ENCODE data around the gene JAKMIP3. TPM values are rescaled to one million over a fixed set of nuclear protein-coding genes. Genes with fewer than 3 reads are reported as not detected.

JAKMIP3 gene
- total RNA-seq, 1 experiment from 2014 or later: 0.51 TPM

DNA sequence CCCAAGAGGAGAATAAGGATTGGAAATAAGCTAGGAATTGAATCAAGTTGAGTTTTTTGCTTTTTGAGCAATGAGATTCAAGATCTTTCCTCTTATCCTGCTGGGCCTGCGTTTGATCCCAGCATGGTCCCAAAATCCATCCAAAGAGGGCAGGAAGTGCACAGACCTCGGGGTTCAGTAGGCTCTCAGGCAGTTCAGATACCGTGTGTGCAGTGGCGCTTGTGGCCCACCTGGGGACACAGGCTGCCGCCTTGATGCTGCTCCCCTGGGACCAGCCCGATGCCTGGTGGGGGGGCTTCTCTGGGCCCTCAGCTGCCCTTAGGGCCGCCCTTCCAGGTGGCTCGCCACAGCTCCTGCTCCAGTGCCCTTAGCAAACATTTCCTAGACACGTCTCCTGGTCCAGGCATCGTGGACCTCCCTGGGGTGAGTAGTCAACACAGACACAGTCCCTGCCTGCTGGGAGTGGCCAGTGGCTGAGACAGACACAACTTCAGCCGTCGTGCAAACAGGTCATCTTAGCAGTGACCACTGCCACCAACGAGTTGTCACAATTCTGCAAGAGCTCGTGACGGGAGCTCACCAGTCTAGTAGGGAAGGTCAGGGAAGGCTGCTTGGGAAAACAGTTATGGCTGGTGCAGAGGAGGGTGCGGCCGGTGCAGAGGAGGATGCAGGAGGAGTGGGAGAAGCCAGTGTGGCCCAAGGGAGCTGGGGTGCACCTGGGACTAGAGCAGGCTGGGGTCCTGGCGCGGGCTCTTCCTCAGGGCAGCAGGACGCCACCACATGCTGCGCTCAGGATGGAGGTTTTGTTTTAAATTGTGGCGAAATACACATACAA is 21.7 kb upstream of the JAKMIP3 start:
- DNase-seq (ENCODE audit: low read depth): no peak

DNA sequence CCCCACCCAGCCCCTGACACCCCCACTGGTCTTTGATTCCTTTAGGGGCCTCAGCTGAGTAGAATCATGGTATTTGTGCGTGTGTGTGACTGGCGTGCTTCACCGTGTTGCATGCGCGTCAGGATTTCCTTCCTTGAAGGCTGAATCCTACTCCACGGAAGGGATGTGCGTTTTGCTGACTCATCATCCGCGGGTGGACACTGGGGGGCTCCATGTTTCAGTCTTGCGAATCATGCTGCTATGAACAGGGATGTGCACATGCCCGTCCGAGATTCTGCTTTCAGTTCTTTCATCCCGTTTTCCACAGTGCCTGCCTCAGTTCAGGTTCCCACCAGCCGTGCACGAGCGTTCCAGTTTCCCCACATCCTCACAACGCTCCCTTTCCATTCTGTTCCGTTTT is 20.9 kb upstream of the JAKMIP3 start:
- no peak for DNase-seq (ENCODE audit: low read depth)

DNA sequence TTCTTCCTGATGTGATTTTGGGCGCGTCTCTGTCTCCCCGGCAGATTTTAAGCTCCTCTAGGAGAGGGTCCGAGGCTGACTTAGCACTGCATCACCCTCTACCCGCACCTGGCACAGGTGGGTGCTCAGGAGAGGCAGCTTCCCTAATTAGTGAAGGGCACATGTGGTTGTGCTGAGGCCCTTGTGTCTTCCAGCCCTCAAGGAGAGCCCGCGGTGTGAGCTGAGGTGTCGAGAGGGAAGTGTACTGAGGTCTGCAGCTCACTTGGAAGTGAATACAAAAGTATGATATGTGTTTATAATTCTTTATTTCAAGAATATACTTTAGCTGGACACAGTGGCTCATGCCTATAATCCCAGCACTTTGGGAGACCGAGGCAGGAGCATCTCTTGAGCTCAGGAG is 20.4 kb upstream of the JAKMIP3 start:
- DNase-seq (ENCODE audit: low read depth): no peak

DNA sequence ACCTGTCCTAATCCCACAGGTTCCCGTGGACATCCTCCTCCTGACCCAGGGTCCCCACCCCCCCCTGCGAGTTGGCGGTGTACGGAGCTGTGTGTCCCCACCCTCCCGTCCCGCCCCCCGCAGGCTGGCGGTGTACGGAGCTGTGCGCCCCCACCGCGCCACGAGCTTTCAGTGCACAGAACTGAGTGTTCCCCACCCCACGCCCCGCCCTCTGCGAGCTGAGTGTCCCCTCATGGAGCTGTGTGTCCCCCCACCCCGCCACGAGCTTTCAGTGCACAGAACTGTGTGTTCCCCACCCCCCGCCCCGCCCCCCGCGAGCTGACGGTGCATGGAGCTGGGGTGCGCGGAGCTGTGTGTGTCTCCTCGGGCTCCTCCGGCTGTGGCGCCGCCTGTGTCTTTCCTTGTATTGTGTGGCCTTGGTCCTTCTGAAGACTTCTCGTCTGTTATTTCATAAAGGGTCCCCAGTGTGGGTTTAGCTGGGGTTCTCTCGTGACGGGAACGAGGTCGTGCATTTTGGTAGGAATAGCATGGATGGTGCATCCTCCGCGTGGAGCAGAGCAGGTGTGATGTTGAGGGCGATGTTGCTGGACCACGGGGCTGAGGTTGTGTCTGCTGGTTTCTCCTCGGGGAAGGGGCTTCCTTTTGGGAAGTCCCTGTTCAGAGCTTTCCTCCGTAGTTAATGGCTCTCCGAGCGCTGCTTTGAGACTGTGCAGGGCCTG is 18.0 kb upstream of the JAKMIP3 start:
- DNase-seq (ENCODE audit: low read depth): no peak

DNA sequence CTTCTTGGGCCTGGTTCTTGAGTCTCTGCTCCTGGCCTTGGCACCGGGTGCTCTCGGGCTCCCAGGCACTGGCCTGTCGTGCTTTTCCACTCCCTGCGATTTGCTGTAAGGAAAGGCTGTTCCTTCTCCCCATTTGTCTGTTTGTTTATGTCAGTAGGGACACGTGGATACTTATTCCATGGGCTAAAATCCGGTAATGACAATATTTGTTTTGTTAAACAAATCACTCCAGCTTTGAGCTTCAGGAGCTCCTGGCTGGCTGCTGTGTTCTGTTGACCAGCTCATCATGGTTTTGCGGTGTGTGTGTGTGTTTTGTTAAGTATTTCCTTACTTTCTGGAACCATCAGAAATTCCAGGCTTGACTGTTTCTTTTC is 17.5 kb upstream of the JAKMIP3 start:
- no peak for DNase-seq (ENCODE audit: low read depth)

DNA sequence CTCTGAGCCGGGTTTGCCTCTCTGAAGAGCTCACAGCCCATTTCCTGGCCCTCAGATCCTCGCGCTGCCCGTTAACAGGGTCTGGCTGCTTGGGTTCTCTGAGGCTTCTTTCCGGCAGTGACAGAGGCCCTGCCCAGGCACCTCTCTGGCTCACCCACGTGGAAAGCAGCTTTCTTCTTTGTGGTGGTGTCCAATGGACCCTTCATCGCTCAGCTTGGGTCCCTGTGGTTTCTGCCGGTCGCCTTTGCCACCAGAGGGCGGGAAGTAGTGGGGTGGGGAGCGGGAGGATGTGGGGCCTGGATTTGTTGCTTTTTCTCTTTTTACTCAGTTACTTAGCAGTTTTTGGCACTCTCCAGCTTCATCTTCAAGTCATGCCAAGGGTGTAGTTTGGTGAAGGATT is 15.6 kb upstream of the JAKMIP3 start:
- DNase-seq (ENCODE audit: low read depth): no peak

DNA sequence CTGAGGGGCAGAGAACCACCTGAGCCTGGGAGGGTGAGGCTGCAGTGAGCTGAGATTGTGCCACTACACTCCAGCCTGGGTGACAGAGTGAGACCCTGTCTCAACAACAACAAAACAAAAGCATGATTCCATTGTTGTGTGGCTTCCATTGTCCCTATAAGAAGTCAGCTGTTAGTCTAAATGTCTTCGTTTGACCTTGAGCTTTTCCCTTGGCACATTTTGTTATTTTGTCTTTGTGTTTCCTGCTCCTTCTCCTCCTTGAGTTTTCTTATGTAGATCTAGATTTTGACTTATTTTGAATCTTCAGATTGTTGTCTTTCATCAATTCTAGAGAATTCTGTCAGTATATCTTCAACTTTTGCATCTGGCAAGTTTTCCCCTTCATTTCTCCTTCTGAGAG is 13.6 kb upstream of the JAKMIP3 start:
- no peak for DNase-seq (ENCODE audit: low read depth)

DNA sequence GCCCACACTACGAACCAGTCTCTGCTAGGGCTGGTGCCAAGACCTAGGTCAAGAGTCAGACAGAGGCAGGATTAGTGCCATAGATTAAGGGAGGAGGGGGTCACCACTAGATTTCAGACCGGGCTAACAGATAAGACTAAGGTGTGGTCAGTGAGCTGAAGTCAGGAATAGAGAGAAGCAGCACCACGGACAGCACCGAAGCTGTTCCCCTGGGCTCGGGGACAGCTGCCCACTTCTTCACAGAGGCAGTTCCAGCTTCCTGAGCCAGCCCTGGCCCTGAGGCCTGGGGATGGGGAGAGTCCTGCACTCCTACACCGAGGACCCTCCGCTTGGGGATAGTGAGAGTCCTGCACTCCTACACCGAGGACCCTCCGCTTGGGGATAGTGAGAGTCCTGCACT is 11.2 kb upstream of the JAKMIP3 start:
- DNase-seq (ENCODE audit: low read depth): no peak

DNA sequence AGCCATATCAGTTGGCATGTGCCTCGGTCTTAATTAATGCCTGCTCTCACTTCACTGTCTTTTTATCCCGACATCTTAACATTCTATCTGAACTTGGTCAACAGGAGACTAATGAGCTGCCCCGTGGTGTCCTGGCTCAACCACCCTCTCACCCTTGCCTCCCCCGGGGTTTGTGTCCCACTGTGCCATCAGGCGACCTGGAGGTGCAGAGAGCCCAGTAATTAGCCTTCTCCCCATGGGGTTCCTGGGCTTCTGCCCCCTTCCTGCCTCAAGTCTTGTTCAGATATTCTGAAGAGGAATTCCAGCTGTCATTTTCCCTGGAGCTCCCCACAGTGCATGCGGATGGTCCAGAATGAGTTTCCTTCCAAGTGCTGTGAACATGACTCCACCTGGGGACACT is 10.1 kb upstream of the JAKMIP3 start:
- DNase-seq (ENCODE audit: low read depth): no peak

DNA sequence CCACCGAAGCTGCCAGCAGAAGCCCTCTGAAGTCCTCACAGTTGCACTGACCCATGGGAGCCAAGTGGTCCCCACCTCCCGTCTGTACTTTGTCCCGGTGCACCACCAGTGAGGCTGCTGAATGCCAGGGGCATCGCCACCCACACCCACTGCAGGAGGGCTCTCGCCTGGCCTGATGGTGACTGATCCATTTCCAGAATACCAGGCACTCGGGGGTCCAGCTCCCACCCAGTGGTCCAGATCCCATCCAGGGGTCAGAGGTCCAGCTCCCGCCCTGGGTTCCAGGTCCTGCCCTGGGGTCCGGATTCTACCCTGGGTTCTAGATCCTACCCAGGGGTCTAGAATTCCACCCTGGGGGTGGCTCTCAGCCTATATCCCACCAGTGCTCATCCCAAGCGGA is 9.1 kb upstream of the JAKMIP3 start:
- DNase-seq (ENCODE audit: low read depth): no peak

DNA sequence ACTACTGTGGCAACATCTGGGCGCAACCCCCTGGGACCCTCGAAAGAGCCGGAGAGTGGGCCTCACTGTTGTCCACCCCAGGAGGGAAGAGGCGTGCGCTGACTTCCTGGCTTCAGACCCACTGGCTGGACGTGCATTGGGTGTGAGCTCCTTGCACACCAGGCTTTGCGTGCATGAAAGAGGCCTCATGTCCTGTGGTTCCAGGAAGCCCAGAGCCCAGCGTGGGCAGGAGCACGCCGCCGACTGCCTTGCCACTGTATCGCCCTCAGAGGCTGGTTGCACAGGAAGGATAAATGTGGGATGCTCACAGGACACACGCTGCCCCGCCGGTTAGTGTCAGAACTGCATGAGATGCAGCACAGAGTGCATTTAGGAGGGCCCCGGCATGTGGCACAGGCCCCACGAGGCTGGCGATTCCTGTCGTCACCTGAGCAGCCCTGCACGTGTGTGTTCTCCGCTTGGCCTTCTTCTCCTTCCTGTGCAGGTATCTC is 8.5 kb upstream of the JAKMIP3 start:
- DNase-seq (ENCODE audit: low read depth): no peak

DNA sequence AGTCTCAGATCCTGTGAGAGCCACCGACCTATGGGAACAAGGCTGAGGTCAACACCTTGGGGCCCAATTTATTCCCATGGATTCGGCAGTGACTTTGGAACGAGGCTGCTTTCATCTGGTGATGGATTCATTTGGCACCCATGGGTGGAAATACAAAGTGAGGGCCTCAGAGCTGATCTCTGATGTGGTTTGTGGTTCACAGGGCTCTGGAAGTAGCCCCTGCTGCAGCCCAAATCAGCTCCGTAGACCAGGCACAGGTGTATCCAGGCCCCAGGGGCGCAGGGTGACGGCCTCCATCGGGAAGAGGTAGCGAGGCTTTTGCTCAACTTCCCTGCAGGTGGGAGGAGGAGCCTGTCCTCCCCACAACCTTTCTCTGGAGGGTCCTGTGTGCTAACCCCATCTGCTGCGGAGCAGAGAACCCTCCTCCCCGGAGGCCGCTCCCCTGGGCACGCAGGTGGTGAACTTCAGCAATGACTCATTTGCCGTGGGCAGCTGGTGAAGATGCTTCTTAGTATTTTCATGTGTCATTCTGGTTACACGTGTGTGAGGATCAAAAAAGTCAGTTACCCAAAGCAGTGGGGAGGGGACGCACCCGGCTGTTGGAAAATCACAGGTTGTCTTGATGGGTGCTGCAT is 7.5 kb upstream of the JAKMIP3 start:
- no peak for DNase-seq (ENCODE audit: low read depth)

DNA sequence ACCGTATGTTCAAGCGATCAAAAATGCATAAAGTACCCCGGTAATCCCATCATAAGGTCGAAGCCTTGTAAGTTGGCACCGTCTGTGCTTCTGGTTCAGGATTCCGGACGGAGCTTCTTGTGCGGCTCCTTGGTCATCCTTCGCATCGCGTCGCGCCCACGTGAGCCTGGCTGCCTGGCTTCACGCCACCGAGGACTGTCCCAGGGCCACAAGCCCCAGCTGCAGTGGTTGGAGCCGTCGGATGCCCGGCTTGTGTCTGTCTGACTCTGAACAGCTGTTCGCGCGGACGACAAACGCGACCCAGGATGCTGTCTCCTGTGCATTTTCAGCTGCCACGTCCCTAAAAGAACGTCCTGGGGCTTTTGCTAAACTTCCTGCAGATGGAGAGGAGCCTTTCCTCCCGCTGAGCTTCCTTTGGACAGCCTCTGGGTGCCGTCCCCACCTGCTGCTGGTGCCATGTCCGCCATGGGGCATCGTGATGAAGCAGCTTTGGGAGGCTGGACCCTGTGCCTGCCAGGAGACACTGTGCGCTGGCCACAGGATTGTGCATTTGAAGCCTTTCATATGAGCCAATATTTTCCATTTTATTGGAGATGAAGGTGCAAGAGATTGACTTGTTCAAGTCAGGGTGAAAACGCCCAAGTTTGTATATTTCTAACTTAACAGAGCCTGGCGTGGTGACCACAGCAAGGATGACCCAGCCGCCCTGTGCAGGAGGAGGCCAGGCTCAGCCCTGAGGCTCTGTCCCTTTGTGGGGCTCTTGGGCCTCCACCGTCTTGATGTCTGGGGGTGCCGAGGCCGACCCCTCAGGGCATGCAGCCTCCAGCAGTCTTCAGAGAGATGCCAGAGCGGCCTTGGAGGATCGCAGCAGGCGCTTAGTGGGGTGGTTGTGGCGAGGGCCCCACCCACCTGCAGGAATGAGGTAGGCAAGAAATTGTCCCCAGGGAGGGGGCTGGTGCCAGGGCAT is 6.7 kb upstream of the JAKMIP3 start:
- no peak for DNase-seq (ENCODE audit: low read depth)

DNA sequence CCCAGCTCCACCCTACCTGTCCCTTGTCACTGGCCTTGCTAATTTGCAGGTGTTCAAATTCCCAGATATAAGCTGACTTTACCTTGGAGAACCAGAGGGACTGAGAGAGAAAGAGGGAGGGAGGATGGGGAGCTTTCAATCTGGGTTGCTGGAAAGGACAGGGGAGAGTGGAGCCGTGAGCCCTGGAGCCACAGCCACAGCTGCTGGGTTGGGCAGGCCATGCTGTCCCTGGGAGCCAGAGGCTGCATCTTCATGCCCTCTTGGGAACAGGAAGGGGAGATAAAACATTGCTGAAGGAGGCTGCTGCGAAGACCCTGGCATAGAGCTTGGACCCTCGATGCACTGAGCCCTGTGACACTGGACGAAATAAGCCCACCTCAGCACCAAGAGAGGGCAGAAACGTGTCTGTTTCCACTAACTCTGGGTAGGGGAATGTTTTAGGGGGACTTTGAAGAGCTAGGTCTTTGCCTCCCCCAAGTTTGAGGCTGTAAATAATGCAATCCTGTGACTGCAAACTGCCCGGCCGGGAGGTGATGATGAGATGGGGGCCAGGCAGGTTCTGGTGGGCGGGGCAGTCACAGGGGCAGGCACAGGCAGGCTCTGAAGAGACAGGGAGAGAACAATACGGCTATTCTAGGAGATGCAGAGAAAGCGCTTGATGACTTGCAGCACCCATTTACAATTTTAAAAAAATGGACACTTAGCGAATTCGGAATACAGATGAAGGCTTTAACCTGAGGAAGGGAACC is 5.8 kb upstream of the JAKMIP3 start:
- DNase-seq (ENCODE audit: low read depth): no peak

DNA sequence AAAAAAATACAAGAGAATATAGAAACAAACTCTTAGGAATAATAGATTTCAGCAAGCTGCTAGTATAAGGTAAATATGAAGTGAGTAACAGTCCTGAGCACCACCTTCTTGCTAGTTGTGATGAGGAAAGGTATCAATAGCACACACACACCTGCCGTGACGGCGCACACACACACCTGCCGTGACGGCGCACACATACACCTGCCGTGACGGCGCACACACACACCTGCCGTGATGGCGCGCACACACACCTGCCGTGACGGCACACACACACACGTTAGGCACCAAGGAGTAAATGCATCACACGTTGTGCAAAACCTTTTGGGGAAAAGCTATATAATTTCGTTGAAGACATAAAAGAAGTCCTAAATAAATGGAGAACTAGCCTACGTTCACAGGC is 4.7 kb upstream of the JAKMIP3 start:
- DNase-seq (ENCODE audit: low read depth): no peak

DNA sequence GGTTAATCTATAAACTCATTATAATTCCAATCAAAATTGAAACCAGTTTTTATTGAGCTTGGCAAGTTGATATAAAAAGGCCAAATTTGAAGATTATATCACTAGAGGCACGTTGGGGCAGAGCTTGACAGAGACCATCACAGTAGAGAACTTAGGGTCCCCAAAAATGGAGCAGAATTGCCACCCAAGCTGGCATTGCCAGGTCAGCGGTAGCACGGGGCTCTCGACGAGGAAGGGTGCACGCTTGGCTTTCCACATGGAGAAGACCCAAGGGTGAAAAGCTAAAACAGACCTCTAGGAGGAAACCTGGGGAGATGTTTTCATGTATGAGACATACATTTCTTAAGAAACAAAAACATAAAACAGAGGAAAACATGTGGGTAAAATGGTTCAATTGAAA is 4.3 kb upstream of the JAKMIP3 start:
- no peak for DNase-seq (ENCODE audit: low read depth)

DNA sequence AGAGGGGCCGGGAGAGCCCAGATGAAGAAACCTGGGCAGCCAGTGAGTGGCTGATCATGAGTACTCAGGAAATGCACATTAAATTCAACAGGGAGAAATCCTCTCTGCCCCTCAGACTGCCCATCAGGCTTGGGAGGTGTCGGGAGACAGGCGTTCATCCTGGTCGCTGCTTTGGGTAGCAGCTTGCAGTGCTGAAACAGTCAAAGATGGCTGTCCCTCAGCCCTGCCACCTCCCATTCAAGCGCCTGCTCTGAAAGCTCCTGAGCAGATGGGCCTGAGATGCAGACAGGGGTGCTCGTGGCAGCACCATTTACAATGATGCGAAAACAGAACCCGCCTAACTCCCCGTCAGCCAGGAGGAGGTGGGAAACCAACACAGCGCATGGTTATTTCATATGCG is 3.6 kb upstream of the JAKMIP3 start:
- no peak for DNase-seq (ENCODE audit: low read depth)

DNA sequence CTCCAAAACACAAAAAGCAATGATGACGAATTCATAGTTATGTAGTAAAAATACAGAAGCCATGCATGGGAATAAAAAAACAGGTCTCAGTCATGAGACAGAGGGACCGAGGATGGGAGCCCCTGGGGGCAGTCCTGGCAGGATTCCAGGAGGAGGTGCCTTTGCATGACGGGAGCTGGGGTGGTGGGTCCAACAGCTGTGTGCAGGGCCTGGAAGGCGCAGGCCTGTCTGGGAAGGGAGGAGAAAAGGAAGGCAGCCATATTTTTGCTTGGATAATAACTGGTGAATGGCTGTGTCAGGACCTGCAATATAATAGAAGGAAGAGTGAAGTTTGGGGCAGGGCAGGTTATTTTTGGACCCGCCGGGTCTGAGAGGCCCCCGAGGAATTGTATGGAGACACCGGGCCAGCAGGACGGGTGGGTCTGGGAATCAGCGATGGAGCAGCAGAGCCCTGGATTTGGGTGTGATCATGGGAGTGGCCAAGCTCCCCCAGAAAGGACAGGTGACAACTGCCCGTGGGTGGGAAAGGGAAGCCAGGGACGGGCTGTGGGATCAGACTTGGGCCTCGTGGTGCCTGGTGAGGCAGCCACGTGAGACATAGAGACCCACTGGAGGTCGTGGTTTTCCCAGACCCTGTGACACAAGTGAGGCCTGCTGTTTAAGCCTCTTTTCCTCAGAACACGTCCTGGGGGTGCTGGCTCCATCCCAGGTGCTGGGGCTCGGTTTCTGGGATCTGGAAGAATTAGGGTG is 2.9 kb upstream of the JAKMIP3 start:
- no peak for DNase-seq (ENCODE audit: low read depth)

DNA sequence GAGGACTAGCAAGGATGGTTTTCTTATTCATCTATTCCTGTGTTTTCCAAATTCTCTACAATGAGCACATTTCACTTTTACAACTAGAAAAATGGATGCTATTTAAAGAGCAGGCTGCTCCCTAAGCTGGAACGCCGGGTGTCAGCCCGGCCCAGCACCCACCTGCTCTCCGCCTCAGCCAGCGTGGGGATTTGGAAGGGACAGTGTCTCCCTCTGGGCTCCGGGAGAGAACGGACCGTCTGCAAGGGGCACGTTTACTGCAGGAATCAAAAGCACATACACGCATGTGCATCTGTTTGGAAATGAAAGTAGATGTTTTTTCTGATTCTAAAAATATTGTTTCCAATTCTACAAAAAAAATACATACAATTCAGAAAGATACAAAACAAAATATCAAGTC is 2.3 kb upstream of the JAKMIP3 start:
- DNase-seq (ENCODE audit: low read depth): no peak

DNA sequence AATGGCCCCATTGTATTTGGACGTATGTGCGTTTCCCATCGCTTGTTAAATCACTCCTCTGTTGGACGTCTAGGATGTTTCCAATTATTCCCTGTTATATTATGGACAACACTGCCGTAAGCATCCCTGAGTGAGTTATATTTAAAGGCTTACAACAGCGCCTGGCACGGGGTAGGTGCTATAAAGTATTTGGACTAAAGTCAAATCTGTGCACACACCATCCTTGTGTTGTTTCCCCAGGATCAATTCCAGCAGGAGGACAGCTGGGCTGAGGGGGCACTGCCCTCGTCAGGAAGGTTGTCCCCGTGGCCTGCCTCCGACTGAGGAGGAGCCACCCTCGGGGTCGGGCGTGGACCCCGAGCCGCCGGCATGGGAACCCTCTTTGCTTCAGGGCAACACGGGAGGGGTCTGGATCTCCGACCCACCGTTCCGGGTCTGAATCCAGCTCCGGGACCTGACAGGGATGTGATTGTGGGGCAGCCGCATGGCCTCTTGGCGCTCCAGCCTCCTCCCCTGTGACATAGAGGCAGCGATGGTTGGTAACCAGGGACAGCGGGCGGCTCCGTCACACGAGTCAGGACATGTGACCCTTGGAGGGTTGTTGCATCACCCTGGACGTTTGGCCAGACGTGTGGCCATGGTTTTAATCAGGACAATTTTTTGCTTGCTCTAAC is 1.5 kb upstream of the JAKMIP3 start:
- no peak for DNase-seq (ENCODE audit: low read depth)
